CD8-positive, alpha-beta memory T cell (primary cell): ENCODE data around the gene KPTN. TPM values are rescaled to one million over a fixed set of nuclear protein-coding genes. Genes with fewer than 3 reads are reported as not detected.
A peak's percentile ranks its signal among the peaks of the same experiment; 100 is the strongest.

Source experiments
- CTCF ChIA-PET: fragments of 350-600 bp; sonication (Branson Sonifier 250); formaldehyde crosslinking; loops from one replicate; lab custom pipeline; 2021; ENCODE audit warnings: antibody characterized with exemption; lab: Charles Lee
- POLR2A ChIA-PET: fragments of 350-600 bp; sonication (Branson Sonifier 250); formaldehyde crosslinking; loops from one replicate; lab custom pipeline; 2021; ENCODE audit warnings: antibody characterized with exemption; lab: Charles Lee
- DNase-seq, 5 donors: peaks; one replicate each; pipeline versions ENCODE4 v3.0.0 to v3.0.0-alpha.2; 2020 to 2022; ENCODE audit warnings: mixed read lengths in 1 of 5
- H3K27ac ChIP-seq: one replicate; pipeline ENCODE4 v1.7.0; 2013; ENCODE audit warnings: low read depth, mild to moderate bottlenecking, low read length, moderate library complexity
- H3K27me3 ChIP-seq: 2 replicates; pipeline ENCODE4 v1.7.0; 2013; ENCODE audit warnings: low read length, mild to moderate bottlenecking; ENCODE audit not compliant: insufficient read depth, poor library complexity, severe bottlenecking
- H3K36me3 ChIP-seq: 2 replicates; pipeline ENCODE4 v1.7.0; 2013; ENCODE audit warnings: mild to moderate bottlenecking, low read length, moderate library complexity; ENCODE audit not compliant: insufficient read depth
- H3K4me1 ChIP-seq: 2 replicates; pipeline ENCODE4 v1.7.0; 2013; ENCODE audit warnings: mild to moderate bottlenecking, low read length, moderate library complexity; ENCODE audit not compliant: insufficient read depth
- H3K4me3 ChIP-seq: 2 replicates; pipeline ENCODE4 v1.7.0; 2013; ENCODE audit warnings: mild to moderate bottlenecking, low read length
- H3K9me3 ChIP-seq: 2 replicates; pipeline ENCODE4 v1.7.0; 2013; ENCODE audit warnings: mild to moderate bottlenecking, low read length
- H3K27ac Mint-ChIP-seq, 8 donors: one replicate each; pipeline ENCODE4 v1.8.0; 2020 to 2021; ENCODE audit warnings: mixed read lengths in 8 of 8, mild to moderate bottlenecking in 6 of 8, inconsistent platforms in 3 of 8, moderate library complexity in 3 of 8
- H3K27me3 Mint-ChIP-seq, 2 donors: one replicate each; pipeline ENCODE4 v1.8.0; 2020 to 2021; ENCODE audit warnings: mixed read lengths in 2 of 2, mild to moderate bottlenecking in 1 of 2, moderate library complexity in 1 of 2
- H3K36me3 Mint-ChIP-seq, 3 donors: one replicate each; pipeline ENCODE4 v1.8.0; 2020 to 2021; ENCODE audit warnings: mixed read lengths in 3 of 3, inconsistent platforms in 1 of 3, mild to moderate bottlenecking in 1 of 3
- H3K4me1 Mint-ChIP-seq, 3 donors: one replicate each; pipeline ENCODE4 v1.8.0; 2020 to 2021; ENCODE audit warnings: mixed read lengths in 3 of 3, inconsistent platforms in 1 of 3, mild to moderate bottlenecking in 1 of 3
- H3K4me3 Mint-ChIP-seq, 7 donors: one replicate each; pipeline ENCODE4 v1.8.0; 2020 to 2021; ENCODE audit warnings: mixed read lengths in 7 of 7, mild to moderate bottlenecking in 6 of 7, moderate library complexity in 4 of 7, inconsistent platforms in 2 of 7
- H3K9me3 Mint-ChIP-seq, 5 donors: one replicate each; pipeline ENCODE4 v1.8.0; 2020 to 2022; ENCODE audit warnings: mixed read lengths in 5 of 5, mild to moderate bottlenecking in 3 of 5, moderate library complexity in 2 of 5, inconsistent platforms in 1 of 5
- polyA plus RNA-seq: library from polyadenylated mRNA; unstranded; fragments of 300-500 nt; fragmentation: Illumina TruSeq; gene quantifications from one replicate; pipeline ENCODE4 v1.2.3, GENCODE V29; 2021
- total RNA-seq, 2 experiments: library from RNA; stranded (reverse); gene quantifications; one replicate each; pipeline ENCODE4 v1.2.3, GENCODE V29; 2021

Gene KPTN
- total and polyA plus RNA-seq, 3 experiments from 2014 or later, result 5.9 to 12.4 (median 10.8) TPM

DNA sequence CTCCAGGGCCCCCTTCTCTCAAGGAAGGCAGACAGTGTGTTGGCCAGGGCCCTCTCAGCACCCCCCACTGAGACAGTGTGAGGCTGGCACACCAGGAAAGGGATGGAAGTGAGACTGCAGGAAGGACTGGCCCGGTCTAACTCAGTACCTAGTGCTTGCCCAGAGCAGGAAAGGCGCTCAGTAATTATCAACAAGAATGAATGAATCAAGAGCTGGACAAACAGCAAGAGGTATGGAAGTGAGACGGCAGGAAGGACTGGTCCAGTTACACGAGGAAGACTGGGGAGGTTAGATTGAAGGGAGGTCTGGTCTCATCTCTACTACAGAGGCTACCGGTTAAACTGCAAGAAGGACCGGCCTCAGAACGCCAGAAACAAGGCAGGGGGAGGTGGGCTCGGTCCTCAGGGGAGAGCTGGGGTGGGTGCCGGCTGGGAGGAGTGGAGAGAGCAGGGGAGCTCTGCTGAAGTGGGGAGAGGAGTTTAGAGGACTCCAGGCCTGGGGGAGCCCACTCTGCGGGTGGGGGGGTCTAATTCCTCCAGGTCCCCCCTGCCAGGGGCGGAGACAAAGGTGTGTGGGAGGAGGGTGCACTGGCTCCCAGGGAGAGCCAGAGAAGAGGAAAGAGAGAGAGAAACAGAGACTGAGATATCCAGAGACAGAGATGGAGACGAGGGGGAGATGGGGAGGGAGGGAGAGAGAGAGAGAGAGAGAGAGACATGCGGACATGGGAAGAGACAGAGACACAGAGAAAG, 13.4 kb downstream of the KPTN start:
- ChIA-PET POLR2A (no interaction called here), CTCF (no interaction called here)
- Histone ChIP-seq H3K4me3 (no peak overlapping the region), H3K27ac (no peak overlapping the region), H3K4me1 (peaks cover 6% of the 10 kb centered on the region), H3K9me3 (no peaks in the 10 kb centered on the region), H3K36me3 (no peaks in the 10 kb centered on the region), H3K27me3 (peaks cover 30% of the 10 kb centered on the region)
- peaks cover 40 to 64% of the 10 kb centered on the region in 2 donors for H3K27me3 Mint-ChIP-seq
- H3K4me1 Mint-ChIP-seq, result peaks cover 9 to 17% (median 15%) of the 10 kb centered on the region in 3 donors
- DNase-seq, result no peak
- peak overlapping the region in 1 of 8 donors; percentile 55 for H3K27ac Mint-ChIP-seq
- no peaks in the 10 kb centered on the region for H3K9me3 Mint-ChIP-seq
- peak overlapping the region in 2 of 7 donors; percentile 22 to 86 for H3K4me3 Mint-ChIP-seq
- peaks cover 0 to 1% (median 0%) of the 10 kb centered on the region in 3 donors for H3K36me3 Mint-ChIP-seq

DNA sequence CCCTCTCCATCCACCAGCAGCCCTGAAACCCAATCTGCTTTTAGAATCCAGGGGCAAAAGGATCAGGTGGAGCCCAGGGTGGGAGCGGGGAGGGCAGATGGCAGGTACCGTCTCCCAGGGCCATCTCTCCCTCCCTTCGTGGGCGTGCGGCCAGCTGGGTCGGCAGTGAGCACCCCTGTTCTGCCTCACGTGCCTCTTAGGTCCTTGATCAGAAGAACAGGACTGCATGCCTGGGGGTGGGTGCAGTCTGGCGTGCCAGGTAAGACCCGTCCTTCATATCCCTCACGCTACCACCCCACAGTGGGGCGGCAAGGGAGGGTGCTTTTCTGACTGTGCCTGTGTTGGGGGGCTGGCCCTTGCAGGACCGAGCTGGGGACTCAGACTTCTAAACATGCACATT, 14.3 kb downstream of the KPTN start:
- no peaks in the 10 kb centered on the region for H3K36me3 ChIP-seq
- CTCF ChIA-PET, result no interaction called here
- H3K27me3 Mint-ChIP-seq, result peaks cover 42 to 69% of the 10 kb centered on the region in 2 donors
- peaks cover 6% of the 10 kb centered on the region for H3K4me1 ChIP-seq
- no peak overlapping the region for H3K4me3 ChIP-seq
- peaks cover 9 to 17% (median 15%) of the 10 kb centered on the region in 3 donors for H3K4me1 Mint-ChIP-seq
- DNase-seq, result no peak
- POLR2A ChIA-PET, result no interaction called here
- peaks cover 0 to under 1% (median 0%) of the 10 kb centered on the region in 3 donors for H3K36me3 Mint-ChIP-seq
- peaks cover 30% of the 10 kb centered on the region for H3K27me3 ChIP-seq
- H3K27ac Mint-ChIP-seq, result no peak overlapping the region
- H3K27ac ChIP-seq, result no peak overlapping the region
- H3K9me3 ChIP-seq, result no peaks in the 10 kb centered on the region
- no peaks in the 10 kb centered on the region for H3K9me3 Mint-ChIP-seq
- no peak overlapping the region for H3K4me3 Mint-ChIP-seq

DNA sequence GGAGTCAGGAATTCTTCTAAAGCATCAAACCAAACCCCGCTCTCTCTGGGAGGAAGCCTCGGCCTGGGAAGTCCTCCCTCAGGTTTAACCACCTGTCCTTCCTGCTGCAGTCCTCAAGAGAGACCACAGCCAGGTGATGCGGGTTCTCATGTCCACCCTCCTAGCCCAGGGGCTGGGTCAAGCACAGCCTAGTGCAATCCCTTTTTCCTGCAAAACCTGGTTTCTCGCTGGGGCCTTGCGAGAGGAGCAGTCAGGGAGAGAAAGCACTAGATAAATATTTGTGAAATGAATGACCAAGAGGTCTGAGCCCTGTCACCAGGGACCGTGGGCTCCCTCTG, 14.7 kb downstream of the KPTN start:
- peaks cover 9 to 17% (median 15%) of the 10 kb centered on the region in 3 donors for H3K4me1 Mint-ChIP-seq
- H3K27ac Mint-ChIP-seq, result no peak overlapping the region
- peaks cover 44 to 69% of the 10 kb centered on the region in 2 donors for H3K27me3 Mint-ChIP-seq
- no peak overlapping the region for H3K4me3 ChIP-seq
- no peaks in the 10 kb centered on the region for H3K36me3 ChIP-seq
- ChIA-PET POLR2A (no interaction called here), CTCF (no interaction called here)
- no peak overlapping the region for H3K4me3 Mint-ChIP-seq
- no peak overlapping the region for H3K27ac ChIP-seq
- no peak for DNase-seq
- peaks cover 30% of the 10 kb centered on the region for H3K27me3 ChIP-seq
- peaks cover 6% of the 10 kb centered on the region for H3K4me1 ChIP-seq
- H3K9me3 Mint-ChIP-seq, result no peaks in the 10 kb centered on the region
- H3K9me3 ChIP-seq, result no peaks in the 10 kb centered on the region
- H3K36me3 Mint-ChIP-seq, result no peaks in the 10 kb centered on the region

DNA sequence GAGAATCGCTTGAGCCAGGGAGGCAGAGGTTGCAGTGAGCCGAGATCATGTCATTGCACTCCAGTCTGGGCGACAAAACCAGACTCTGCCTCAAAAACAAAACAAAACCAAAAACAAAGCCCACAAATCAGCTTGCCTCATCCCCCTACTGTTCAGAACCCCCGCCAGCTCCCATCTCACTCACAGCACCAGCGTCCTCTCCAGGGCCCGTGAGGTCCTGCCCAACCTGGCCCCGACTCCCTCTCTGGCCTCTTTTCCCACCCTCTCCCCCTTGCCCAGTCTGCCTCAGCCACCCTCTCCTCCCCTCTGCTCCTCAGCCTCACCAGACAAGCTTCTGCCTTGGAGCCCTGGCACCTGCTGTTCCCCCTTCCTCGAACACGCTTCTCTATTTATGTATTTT, 16.1 kb downstream of the KPTN start:
- peaks cover 9 to 17% (median 15%) of the 10 kb centered on the region in 3 donors for H3K4me1 Mint-ChIP-seq
- Histone ChIP-seq H3K4me1 (peaks cover 6% of the 10 kb centered on the region), H3K4me3 (no peak overlapping the region), H3K27ac (no peak overlapping the region), H3K36me3 (no peaks in the 10 kb centered on the region), H3K9me3 (no peaks in the 10 kb centered on the region), H3K27me3 (peaks cover 30% of the 10 kb centered on the region)
- H3K9me3 Mint-ChIP-seq, result no peaks in the 10 kb centered on the region
- H3K36me3 Mint-ChIP-seq, result no peaks in the 10 kb centered on the region
- CTCF ChIA-PET, result no interaction called here
- peak overlapping the region in 1 of 7 donors; percentile 76 for H3K4me3 Mint-ChIP-seq
- POLR2A ChIA-PET, result no interaction called here
- DNase-seq, result no peak
- H3K27me3 Mint-ChIP-seq, result peaks cover 46 to 70% of the 10 kb centered on the region in 2 donors
- no peak overlapping the region for H3K27ac Mint-ChIP-seq

DNA sequence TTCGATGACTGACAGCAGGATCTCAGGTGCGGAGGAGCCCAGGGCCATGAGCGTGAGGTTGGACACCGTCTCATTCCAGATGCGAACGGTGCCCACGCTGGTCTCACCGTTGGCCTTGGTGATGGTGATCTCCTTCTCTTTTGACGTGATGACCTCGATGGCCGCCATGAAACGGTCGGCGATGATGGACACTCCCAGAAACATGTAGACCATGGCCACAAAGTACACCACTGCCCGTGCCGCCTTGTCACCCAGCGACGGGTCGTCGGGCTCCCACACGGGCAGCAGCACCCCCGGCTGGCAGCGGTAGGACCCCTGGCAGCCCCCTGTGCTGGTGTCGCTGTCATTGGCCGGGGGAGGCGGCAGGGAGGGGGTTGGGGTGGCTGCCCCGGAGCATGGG, 18.1 kb downstream of the KPTN start:
- H3K9me3 ChIP-seq, result no peaks in the 10 kb centered on the region
- H3K4me3 ChIP-seq, result no peak overlapping the region
- no peaks in the 10 kb centered on the region for H3K36me3 Mint-ChIP-seq
- no peak overlapping the region for H3K4me3 Mint-ChIP-seq
- no peaks in the 10 kb centered on the region for H3K36me3 ChIP-seq
- no peaks in the 10 kb centered on the region for H3K4me1 ChIP-seq
- H3K9me3 Mint-ChIP-seq, result no peaks in the 10 kb centered on the region
- no peak overlapping the region for H3K27ac ChIP-seq
- H3K27ac Mint-ChIP-seq, result no peak overlapping the region
- CTCF ChIA-PET, result no interaction called here
- POLR2A ChIA-PET, result no interaction called here
- H3K4me1 Mint-ChIP-seq, result peaks cover 3 to 6% (median 5%) of the 10 kb centered on the region in 3 donors
- DNase-seq, result no peak
- peaks cover 38 to 71% of the 10 kb centered on the region in 2 donors for H3K27me3 Mint-ChIP-seq
- peaks cover 18% of the 10 kb centered on the region for H3K27me3 ChIP-seq

DNA sequence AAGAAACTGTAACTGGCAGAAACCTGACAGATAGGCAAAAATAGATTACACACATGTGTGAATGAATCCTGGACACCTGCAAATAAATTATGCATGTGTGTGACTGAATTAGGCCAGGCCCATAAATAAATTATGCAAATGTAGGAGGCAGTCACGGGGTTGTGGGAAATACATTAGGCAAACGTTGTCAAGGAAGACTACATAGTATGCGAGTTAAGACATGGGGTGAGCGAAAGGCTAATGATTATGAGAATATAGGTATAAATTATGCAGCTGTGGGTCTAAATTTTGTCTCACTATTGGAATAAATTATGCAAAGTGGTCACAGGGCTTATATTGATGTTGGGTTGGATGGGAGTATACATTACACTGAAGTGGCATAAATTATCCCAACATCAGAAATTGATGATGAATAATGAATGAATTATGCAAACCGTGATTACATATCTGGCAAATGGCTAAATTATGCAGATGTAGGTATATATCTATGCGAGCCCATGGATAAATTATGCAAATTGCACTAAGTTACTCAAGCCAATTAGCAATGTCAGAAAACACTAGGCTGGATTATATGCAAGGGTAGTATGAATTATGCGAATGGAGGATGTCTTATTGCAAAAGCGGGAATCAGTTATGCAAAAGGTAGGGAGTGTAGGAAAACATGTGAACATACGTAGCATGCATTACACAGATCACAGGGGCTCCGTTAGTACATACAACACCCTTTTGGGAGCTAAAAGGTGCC, 19.2 kb downstream of the KPTN start:
- Histone ChIP-seq H3K27ac (no peak overlapping the region), H3K4me1 (no peaks in the 10 kb centered on the region), H3K36me3 (no peaks in the 10 kb centered on the region), H3K4me3 (no peak overlapping the region), H3K9me3 (no peaks in the 10 kb centered on the region), H3K27me3 (peaks cover 9% of the 10 kb centered on the region)
- Mint-ChIP-seq H3K36me3 (no peaks in the 10 kb centered on the region), H3K27me3 (peaks cover 35 to 63% of the 10 kb centered on the region in 2 donors), H3K9me3 (no peaks in the 10 kb centered on the region), H3K4me1 (no peaks in the 10 kb centered on the region), H3K27ac (no peak overlapping the region), H3K4me3 (no peak overlapping the region)
- ChIA-PET CTCF (no interaction called here), POLR2A (no interaction called here)
- no peak for DNase-seq

DNA sequence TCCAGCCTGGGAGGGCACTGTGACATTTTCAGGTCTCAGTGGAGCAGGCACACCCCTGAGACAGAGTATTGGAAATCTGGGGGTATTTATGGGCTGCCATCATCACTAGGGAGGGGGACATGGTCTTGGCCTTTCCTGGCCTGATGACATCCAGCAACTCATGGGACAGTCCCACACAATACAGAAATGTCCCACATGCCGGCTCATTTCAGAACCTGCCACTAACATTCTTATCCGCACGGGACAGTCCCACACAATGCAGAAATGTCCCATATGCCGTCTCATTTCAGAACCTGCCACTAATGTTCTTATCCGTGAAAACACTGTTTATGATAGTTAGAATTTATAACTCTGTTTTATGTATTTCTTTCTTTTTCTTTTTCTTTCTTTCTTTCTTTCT, 22.1 kb downstream of the KPTN start:
- Mint-ChIP-seq H3K4me1 (no peaks in the 10 kb centered on the region), H3K27ac (no peak overlapping the region), H3K27me3 (peaks cover 20 to 37% of the 10 kb centered on the region in 2 donors), H3K4me3 (no peak overlapping the region), H3K9me3 (peaks cover 0 to 2% (median 0%) of the 10 kb centered on the region in 5 donors), H3K36me3 (no peaks in the 10 kb centered on the region)
- Histone ChIP-seq H3K27me3 (peaks cover 19% of the 10 kb centered on the region), H3K36me3 (no peaks in the 10 kb centered on the region), H3K4me3 (no peak overlapping the region), H3K9me3 (no peaks in the 10 kb centered on the region), H3K27ac (no peak overlapping the region), H3K4me1 (no peaks in the 10 kb centered on the region)
- POLR2A ChIA-PET, result no interaction called here
- CTCF ChIA-PET, result no interaction called here
- no peak for DNase-seq

DNA sequence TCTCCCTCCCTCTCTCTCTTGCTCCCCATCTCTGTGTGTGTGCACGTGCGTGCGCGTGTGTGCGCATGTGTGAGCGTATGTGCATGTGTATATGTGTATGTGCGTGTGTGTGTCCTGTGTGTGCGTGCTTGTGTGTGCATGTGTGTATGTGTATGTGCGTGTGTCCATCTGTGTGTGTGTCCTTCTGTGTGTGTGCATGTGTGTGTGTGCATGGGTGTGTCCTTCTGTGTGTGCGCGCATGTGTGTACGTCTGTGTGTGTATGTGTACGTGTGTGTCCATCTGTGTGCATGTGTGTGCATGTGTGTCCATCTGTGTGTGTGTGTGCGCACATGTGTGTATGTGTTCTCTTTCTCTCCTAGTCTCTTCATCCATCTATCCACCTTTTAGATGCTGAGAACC, 24.5 kb downstream of the KPTN start:
- H3K27ac Mint-ChIP-seq, result no peak overlapping the region
- H3K4me3 Mint-ChIP-seq, result no peak overlapping the region
- H3K27ac ChIP-seq, result no peak overlapping the region
- no peaks in the 10 kb centered on the region for H3K4me1 Mint-ChIP-seq
- H3K27me3 ChIP-seq, result peaks cover 31% of the 10 kb centered on the region
- DNase-seq, result no peak
- no peak overlapping the region for H3K4me3 ChIP-seq
- peaks cover 0 to 7% (median 3%) of the 10 kb centered on the region in 5 donors for H3K9me3 Mint-ChIP-seq
- ChIA-PET CTCF (no interaction called here), POLR2A (no interaction called here)
- H3K27me3 Mint-ChIP-seq, result peaks cover 22 to 40% of the 10 kb centered on the region in 2 donors
- no peaks in the 10 kb centered on the region for H3K36me3 Mint-ChIP-seq
- no peaks in the 10 kb centered on the region for H3K36me3 ChIP-seq
- H3K9me3 ChIP-seq, result no peaks in the 10 kb centered on the region
- H3K4me1 ChIP-seq, result no peaks in the 10 kb centered on the region
